C4-2B (cell line): Measurements from ENCODE around the gene SAP30L.

Experiments
- CTCF ChIP-seq: fragments of 450-650 bp; conservative IDR thresholded peaks from 2 replicates; pipeline ENCODE4 v1.5.1; 2017; ENCODE audit warnings: mild to moderate bottlenecking
- ZFX ChIP-seq: fragments of 450-650 bp; IDR thresholded peaks from 2 replicates; pipeline ENCODE4 v1.6.1; 2017

- no peak for TF ChIP-seq CTCF
- no peak for TF ChIP-seq ZFX
Measured at GRCh38 chr5:154428208-154428607, 17.6 kb upstream of the SAP30L start.
